Fibroblast of the conjunctiva (primary cell): Measurements from ENCODE around the gene WDR44.
"Not testable (repeated sequence)": the region's sequence is repeated elsewhere in the genome, so short reads cannot be mapped to it uniquely, and the experiment has no call there.

Experiments used
- DNase-seq: peaks from one replicate; pipeline ENCODE4 v3.0.0-alpha.2; 2010; ENCODE audit warnings: low read depth

The WDR44 gene

GRCh38 chrX:118480172-118480571, 134.3 kb downstream of the WDR44 start:
- no peak for DNase-seq

- not testable (repeated sequence) for DNase-seq
These were observed 136.5 kb downstream of the WDR44 start for GRCh38 chrX:118482384-118482783.

- DNase-seq, result no peak
These were observed 138.5 kb downstream of the WDR44 start for GRCh38 chrX:118484216-118484903.

GRCh38 chrX:118486693-118487092, 140.8 kb downstream of the WDR44 start:
- not testable (repeated sequence) for DNase-seq

GRCh38 chrX:118493016-118493415, 147.1 kb downstream of the WDR44 start:
- DNase-seq, result no peak

- DNase-seq, result no peak
These were observed 147.9 kb downstream of the WDR44 start for GRCh38 chrX:118493653-118494297.

GRCh38 chrX:118495061-118495921, 149.4 kb downstream of the WDR44 start, which contains the start of gene DOCK11:
TSS of gene DOCK11 (plus strand) at chrX:118495815. CDS start at chrX:118495972, 157 bp downstream.
- DNase-seq, result peak; percentile 91

GRCh38 chrX:118495958-118496762, 150.3 kb downstream of the WDR44 start:
- DNase-seq, result no peak

- DNase-seq, result no peak
These were observed 150.8 kb downstream of the WDR44 start for GRCh38 chrX:118496763-118497079.

GRCh38 chrX:118497180-118497818, 151.4 kb downstream of the WDR44 start:
- DNase-seq, result no peak

- no peak for DNase-seq
These were observed 152.4 kb downstream of the WDR44 start for GRCh38 chrX:118498351-118498750.

GRCh38 chrX:118498755-118499154, 152.8 kb downstream of the WDR44 start:
- no peak for DNase-seq

GRCh38 chrX:118499295-118499694, 153.4 kb downstream of the WDR44 start:
- DNase-seq, result no peak
